ENCODE measurements around the gene ANO9. TPM values are rescaled to one million over a fixed set of nuclear protein-coding genes. Genes with fewer than 3 reads are reported as not detected.

The ANO9 gene
- total and polyA plus RNA-seq, 8 donors = 4.0 to 28.0 (median 8.0) TPM

GRCh38 chr11:376531-377173 is 65.2 kb downstream of the ANO9 start:
- intact Hi-C loops (cut with DNase I) = no loop called here
- Histone ChIP-seq H3K4me1 (no peaks in the 10 kb centered on the region), H3K4me3 (no peak overlapping the region), H3K27me3 (peaks cover 0 to 31% of the 10 kb centered on the region in 2 donors), H3K36me3 (no peaks in the 10 kb centered on the region), H3K27ac (no peak overlapping the region), H3K9me3 (no peaks in the 10 kb centered on the region)
- no peak for TF ChIP-seq CTCF (IDR thresholded peaks at IDR 0.05)
- ATAC-seq = no peak
- peak in 1 of 4 donors; percentile 66 for DNase-seq

DNA sequence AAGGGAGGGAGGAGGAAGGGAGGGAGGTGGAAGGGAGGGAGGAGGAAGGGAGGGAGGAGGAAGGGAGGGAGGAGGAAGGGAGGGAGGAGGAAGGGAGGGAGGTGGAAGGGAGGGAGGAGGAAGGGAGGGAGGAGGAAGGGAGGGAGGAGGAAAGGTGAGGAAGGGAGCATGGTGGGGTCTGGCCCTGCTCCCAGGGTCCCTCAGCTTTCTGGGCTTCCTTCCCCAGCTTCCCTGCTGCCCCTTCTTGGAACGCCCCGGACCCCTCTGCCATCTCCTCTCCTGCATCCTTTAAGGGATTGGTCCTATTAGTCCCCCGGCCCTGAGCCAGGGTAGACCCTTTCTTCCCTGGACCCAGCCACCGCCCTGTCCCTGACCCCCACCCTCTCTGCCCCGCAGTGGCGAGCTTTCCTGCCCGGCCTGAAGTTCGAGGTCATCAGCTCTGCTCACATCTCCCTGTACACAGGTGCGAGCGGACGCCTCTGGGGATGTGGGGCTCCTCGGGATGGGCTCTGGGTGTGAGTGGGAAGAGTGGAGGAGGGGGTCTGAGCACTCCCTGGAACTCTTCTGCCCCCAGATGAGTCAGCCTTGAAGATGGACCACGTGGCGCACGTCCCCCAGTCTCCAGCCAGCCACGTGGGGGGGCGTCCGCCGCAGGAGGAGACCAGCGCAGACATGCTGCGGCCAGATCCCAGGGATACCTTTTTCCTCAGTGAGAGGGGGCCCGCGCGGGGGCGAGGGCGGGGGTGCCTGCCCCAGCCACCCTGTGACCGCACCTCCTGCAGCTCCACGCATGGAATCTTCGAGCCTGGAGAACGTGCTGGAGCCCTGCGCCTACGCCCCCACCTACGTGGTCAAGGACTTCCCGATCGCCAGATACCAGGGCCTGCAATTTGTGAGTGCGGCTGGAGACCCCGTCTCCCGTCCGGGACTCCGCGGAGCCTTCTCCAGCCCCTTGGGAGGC is 66.5 kb downstream of the ANO9 start:
- intact Hi-C loops (cut with DNase I) = no loop called here
- H3K9me3 ChIP-seq = no peaks in the 10 kb centered on the region
- no peaks in the 10 kb centered on the region for H3K36me3 ChIP-seq
- peak in 1 of 4 donors; percentile 63 for DNase-seq
- H3K4me3 ChIP-seq = no peak overlapping the region
- H3K4me1 ChIP-seq = no peaks in the 10 kb centered on the region
- ATAC-seq = no peak
- H3K27me3 ChIP-seq = peaks cover 0 to 35% of the 10 kb centered on the region in 2 donors
- H3K27ac ChIP-seq = no peak overlapping the region
- TF ChIP-seq CTCF (IDR thresholded peaks at IDR 0.05) = no peak

DNA sequence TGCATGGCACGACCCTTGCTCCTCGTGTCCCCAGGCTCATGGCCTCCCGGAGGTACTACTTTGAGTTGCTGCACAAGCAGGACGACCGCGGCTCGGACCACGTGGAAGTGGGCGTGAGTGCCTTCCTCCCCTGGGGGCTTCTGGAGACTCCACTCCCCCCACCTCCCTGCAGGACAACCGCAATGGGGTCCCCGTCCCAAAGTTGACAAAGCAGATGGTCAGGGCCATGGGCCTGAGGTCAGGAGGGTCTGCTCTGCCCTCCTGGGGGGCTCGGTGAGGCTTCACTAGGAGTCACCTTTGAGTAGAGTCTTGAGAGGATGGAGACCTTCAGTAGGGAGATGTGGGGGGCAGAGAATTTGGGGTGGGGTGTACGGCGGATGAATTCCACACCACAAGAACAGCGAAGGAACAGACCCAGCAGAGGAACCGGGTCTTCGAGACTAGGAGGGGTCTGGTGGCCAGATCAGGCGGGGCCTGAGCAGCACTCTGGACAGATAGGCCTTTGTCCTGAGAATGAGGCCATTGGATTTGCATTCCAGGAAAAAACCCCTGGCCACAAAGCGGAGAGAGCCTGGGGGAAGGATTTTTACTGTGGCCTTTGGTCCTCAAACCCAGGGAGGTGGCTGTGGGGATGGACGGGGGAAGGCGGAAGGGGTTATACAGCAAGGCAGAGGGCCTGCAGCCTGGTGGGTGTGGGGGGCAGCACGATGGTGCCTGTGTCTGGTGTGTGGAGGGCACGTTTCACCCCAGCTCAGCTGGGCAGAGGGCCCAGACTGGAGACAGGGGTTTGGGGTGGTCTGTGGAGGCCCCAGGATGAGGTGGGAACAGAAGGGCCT is 67.9 kb downstream of the ANO9 start:
- Histone ChIP-seq H3K36me3 (no peaks in the 10 kb centered on the region), H3K4me1 (no peaks in the 10 kb centered on the region), H3K9me3 (no peaks in the 10 kb centered on the region), H3K4me3 (no peak overlapping the region), H3K27ac (no peak overlapping the region), H3K27me3 (peaks cover 0 to 27% of the 10 kb centered on the region in 2 donors)
- DNase-seq = peak in 1 of 4 donors; percentile 51
- no peak for TF ChIP-seq CTCF (IDR thresholded peaks at IDR 0.05)
- intact Hi-C loops (cut with DNase I) = no loop called here
- ATAC-seq = no peak

- DNase-seq (peak in 1 of 4 donors; percentile 71), ATAC-seq (no peak)
- Histone ChIP-seq H3K9me3 (no peaks in the 10 kb centered on the region), H3K27me3 (peaks cover 8 to 35% of the 10 kb centered on the region in 2 donors), H3K36me3 (no peaks in the 10 kb centered on the region), H3K27ac (no peak overlapping the region), H3K4me3 (no peak overlapping the region), H3K4me1 (peaks cover 0 to 6% of the 10 kb centered on the region in 2 donors)
- TF ChIP-seq CTCF (IDR thresholded peaks at IDR 0.05) = no peak
- intact Hi-C loops (cut with DNase I) = no loop called here
These were observed 68.7 kb downstream of the ANO9 start for GRCh38 chr11:372809-373715.

All from left lung (tissue), 10 donors.